IMR-90 (cell line): ENCODE data around the gene AKR1E2. TPM values are rescaled to one million over a fixed set of nuclear protein-coding genes. Genes with fewer than 3 reads are reported as not detected.

Experiments used
- ATAC-seq: fragments of 200-7000 bp; cut with Tn5 transposase; 2 replicates; pipeline ENCODE4 v1.9.1; 2020; ENCODE audit warnings: low read depth, mild to moderate bottlenecking, moderate library complexity
- BruUV-seq: library from RNA; stranded (reverse); fragments of 400-500 nt; replicated peaks from 2 replicates; lab custom pipeline; 2021; lab: Mats Ljungman, UMichigan
- CTCF ChIA-PET: fragments of 300-600 bp; formaldehyde crosslinking; extraction: SDS; loops from one replicate; lab custom pipeline; 2021; ENCODE audit warnings: antibody characterized with exemption; lab: Yijun Ruan, JAX
- POLR2A ChIA-PET: fragments of 300-600 bp; sonication (Branson Sonifier 250); formaldehyde crosslinking; loops from one replicate; lab custom pipeline; 2022; ENCODE audit warnings: antibody characterized with exemption; ENCODE audit not compliant: unreplicated experiment; lab: Charles Lee
- DNase-seq: peaks from one replicate; pipeline ENCODE4 v3.0.0; 2013
- H2AFZ ChIP-seq: replicated peaks from 2 replicates; pipeline ENCODE3; 2013; ENCODE audit warnings: low read length, mild to moderate bottlenecking; ENCODE audit not compliant: poor library complexity
- H2AK5ac ChIP-seq: 2 replicates; pipeline ENCODE4 v1.6.1; 2013; ENCODE audit warnings: low read depth, low read length, inconsistent platforms
- H2AK9ac ChIP-seq: replicated peaks from 2 replicates; pipeline ENCODE3; 2013; ENCODE audit warnings: mild to moderate bottlenecking, low read depth, low read length, moderate library complexity; ENCODE audit not compliant: poor library complexity
- H2BK120ac ChIP-seq: 2 replicates; pipeline ENCODE4 v1.6.1; 2013; ENCODE audit warnings: low read depth, low read length, inconsistent platforms
- H2BK15ac ChIP-seq: 3 replicates; pipeline ENCODE4 v1.6.1; 2013; ENCODE audit warnings: low read depth, low read length, inconsistent platforms
- H2BK20ac ChIP-seq: 2 replicates; pipeline ENCODE4 v1.6.1; 2013; ENCODE audit warnings: low read depth, mild to moderate bottlenecking, inconsistent platforms, low read length, moderate library complexity
- H2BK5ac ChIP-seq: 2 replicates; pipeline ENCODE4 v1.6.1; 2013; ENCODE audit warnings: mild to moderate bottlenecking, low read depth, low read length, inconsistent platforms; ENCODE audit not compliant: poor library complexity, severe bottlenecking
- H3K14ac ChIP-seq: replicated peaks from 2 replicates; pipeline ENCODE4 v1.6.1; 2013; ENCODE audit warnings: low read depth, low read length, inconsistent platforms
- H3K18ac ChIP-seq: 2 replicates; pipeline ENCODE4 v1.6.1; 2013; ENCODE audit warnings: low read depth, low read length, control low read depth
- H3K23ac ChIP-seq: 2 replicates; pipeline ENCODE4 v1.6.1; 2013; ENCODE audit warnings: low read depth, low read length, inconsistent platforms
- H3K27ac ChIP-seq: 2 replicates; pipeline ENCODE4 v1.5.1; 2013; ENCODE audit warnings: mild to moderate bottlenecking, control low read depth, low read length; ENCODE audit not compliant: insufficient read depth
- H3K27me3 ChIP-seq: 2 replicates; pipeline ENCODE4 v1.6.1; 2013; ENCODE audit warnings: low read length; ENCODE audit not compliant: control insufficient read depth, insufficient read depth
- H3K36me3 ChIP-seq: 2 replicates; pipeline ENCODE4 v1.6.1; 2013; ENCODE audit warnings: low read length, mixed read lengths; ENCODE audit not compliant: control insufficient read depth, insufficient read depth
- H3K4ac ChIP-seq: 2 replicates; pipeline ENCODE4 v1.6.1; 2013; ENCODE audit warnings: low read depth, low read length, inconsistent platforms
- H3K4me1 ChIP-seq: 2 replicates; pipeline ENCODE4 v1.6.1; 2013; ENCODE audit warnings: low read length, mixed read lengths; ENCODE audit not compliant: control insufficient read depth, insufficient read depth
- H3K4me2 ChIP-seq: 2 replicates; pipeline ENCODE4 v1.6.1; 2013; ENCODE audit warnings: low read depth, mild to moderate bottlenecking, control low read depth, low read length, moderate library complexity
- H3K4me3 ChIP-seq: 2 replicates; pipeline ENCODE4 v1.5.1; 2013; ENCODE audit warnings: low read depth, mild to moderate bottlenecking, control low read depth, low read length, moderate library complexity; ENCODE audit not compliant: insufficient read depth
- H3K56ac ChIP-seq: 2 replicates; pipeline ENCODE4 v1.6.1; 2013; ENCODE audit warnings: low read length, inconsistent platforms; ENCODE audit not compliant: insufficient read depth; ENCODE audit errors: extremely low read depth
- H3K79me1 ChIP-seq, 2 experiments: 2 replicates each; pipeline ENCODE4 v1.6.1; 2013; ENCODE audit warnings: low read length in 2 of 2, inconsistent platforms in 1 of 2, low read depth in 1 of 2
- H3K9ac ChIP-seq: 2 replicates; pipeline ENCODE4 v1.6.1; 2013; ENCODE audit warnings: low read depth, low read length, control low read depth
- H3K9me1 ChIP-seq: 2 replicates; pipeline ENCODE4 v1.6.1; 2013; ENCODE audit warnings: low read length, inconsistent platforms; ENCODE audit not compliant: insufficient read depth
- H3K9me3 ChIP-seq: 2 replicates; pipeline ENCODE4 v1.6.1; 2013; ENCODE audit warnings: low read length; ENCODE audit not compliant: control insufficient read depth, insufficient read depth
- H4K20me1 ChIP-seq: 2 replicates; pipeline ENCODE4 v1.6.1; 2013; ENCODE audit warnings: low read length, inconsistent platforms; ENCODE audit not compliant: insufficient read depth
- H4K5ac ChIP-seq: 2 replicates; pipeline ENCODE4 v1.6.1; 2013; ENCODE audit warnings: mild to moderate bottlenecking, low read depth, low read length, control low read depth
- H4K8ac ChIP-seq, 2 experiments: 2 replicates each; pipeline ENCODE4 v1.6.1; 2013; ENCODE audit warnings: low read depth in 2 of 2, low read length in 2 of 2, control low read depth in 1 of 2, inconsistent platforms in 1 of 2
- H4K91ac ChIP-seq: 2 replicates; pipeline ENCODE4 v1.6.1; 2013; ENCODE audit warnings: low read depth, low read length, inconsistent platforms; ENCODE audit not compliant: insufficient read depth
- BHLHE40 ChIP-seq: fragments of 150-350 bp; IDR thresholded peaks from 2 replicates; pipeline ENCODE4 v1.6.1; 2016; ENCODE audit warnings: mild to moderate bottlenecking, low read depth, low read length
- CEBPB ChIP-seq: IDR thresholded peaks from 2 replicates; pipeline ENCODE4 v1.6.1; 2012; ENCODE audit warnings: low read depth, low read length, improper control_type of control experiment
- CHD1 ChIP-seq: IDR thresholded peaks from 2 replicates; pipeline ENCODE4 v1.6.1; 2012; ENCODE audit warnings: low read depth, low read length, improper control_type of control experiment
- CTCF ChIP-seq: conservative IDR thresholded peaks from 2 replicates; pipeline ENCODE4 v1.5.1; 2012; ENCODE audit warnings: mild to moderate bottlenecking, low read depth, low read length, improper control_type of control experiment
- FOS ChIP-seq: fragments of 150-350 bp; IDR thresholded peaks from 2 replicates; pipeline ENCODE4 v1.6.1; 2016; ENCODE audit warnings: low read depth, low read length
- MAFK ChIP-seq: IDR thresholded peaks from 2 replicates; pipeline ENCODE4 v1.6.1; 2012; ENCODE audit warnings: low read depth, low read length, improper control_type of control experiment
- MXI1 ChIP-seq: IDR thresholded peaks from 2 replicates; pipeline ENCODE4 v1.6.1; 2012; ENCODE audit warnings: low read depth, mild to moderate bottlenecking, low read length, moderate library complexity, borderline replicate concordance
- NFE2L2 ChIP-seq: fragments of 150-350 bp; IDR thresholded peaks from 2 replicates; pipeline ENCODE4 v1.6.1; 2016; ENCODE audit warnings: low read depth, mild to moderate bottlenecking, low read length
- POLR2A ChIP-seq: IDR thresholded peaks from 2 replicates; pipeline ENCODE4 v1.6.1; 2012; ENCODE audit warnings: mild to moderate bottlenecking, low read depth, low read length
- RAD21 ChIP-seq: IDR thresholded peaks from 2 replicates; pipeline ENCODE4 v1.6.1; 2012; ENCODE audit warnings: low read length, improper control_type of control experiment
- RCOR1 ChIP-seq: IDR thresholded peaks from 2 replicates; pipeline ENCODE4 v1.6.1; 2012; ENCODE audit warnings: mild to moderate bottlenecking, low read length, improper control_type of control experiment; ENCODE audit not compliant: insufficient replicate concordance
- RFX5 ChIP-seq: IDR thresholded peaks from 2 replicates; pipeline ENCODE4 v1.8.0; 2012; ENCODE audit warnings: low read depth, mild to moderate bottlenecking, low read length, moderate library complexity
- USF2 ChIP-seq: fragments of 150-350 bp; IDR thresholded peaks from 2 replicates; pipeline ENCODE4 v1.6.1; 2017; ENCODE audit warnings: mild to moderate bottlenecking, antibody characterized with exemption, low read length, low read depth
- WGBS, 2 experiments: methylation state at CpG; one replicate each; pipeline versions ENCODE4 v1.1.5 to v1.1.7; 2013; ENCODE audit warnings: missing lambda C conversion rate in 2 of 2; ENCODE audit not compliant: insufficient read length in 1 of 2; ENCODE audit errors: extremely low coverage in 2 of 2; 5-methylcytosine and 5-hydroxymethylcytosine counted together
- dilution Hi-C: fragments of 300-500 bp; cut with HindIII; formaldehyde crosslinking; loops from one replicate; pipeline ENCODE4 v1.14.3; 2018; ENCODE audit warnings: low sequenced_read_pairs; ENCODE audit not compliant: unreplicated experiment
- in situ Hi-C: fragments of 300-500 bp; cut with MboI; formaldehyde crosslinking; loops from 3 replicates; pipeline ENCODE4 v1.14.3; 2019; ENCODE audit warnings: low sequenced_read_pairs, inconsistent platforms, mixed read lengths
- intact Hi-C: fragments of 100-400 bp; cut with micrococcal nuclease; formaldehyde crosslinking; loops from 2 replicates; pipeline ENCODE4 v1.10.0; 2022
- polyA plus RNA-seq, 3 experiments: library from polyadenylated mRNA; depleted of rRNA; stranded (reverse); fragments of >200 nt; gene quantifications; 2 replicates each; pipeline ENCODE4 v1.2.3, GENCODE V29; 2012; ENCODE audit warnings: low replicate concordance in 1 of 3
- total RNA-seq: library from RNA; depleted of rRNA; stranded (reverse); fragments of >200 nt; gene quantifications from 2 replicates; pipeline ENCODE4 v1.2.3, GENCODE V29; 2012

Gene AKR1E2
- total and polyA plus RNA-seq, 2 of the 4 experiments (the other 2 are of a cell fraction) = 1.2 to 3.4 TPM

- dilution Hi-C loops = no loop called here
Observed at GRCh38 chr10:4868357-4868657, 42.3 kb downstream of the AKR1E2 start.

More at GRCh38 chr10:4868357-4868657, 42.3 kb downstream of the AKR1E2 start:
- Histone ChIP-seq H2BK20ac (no peak overlapping the region), H3K56ac (no peak overlapping the region), H3K23ac (no peak overlapping the region), H4K20me1 (no peaks in the 10 kb centered on the region), H2BK120ac (no peak overlapping the region), H3K18ac (no peak overlapping the region), H3K4me1 (no peaks in the 10 kb centered on the region), H3K9ac (no peak overlapping the region), H4K8ac (no peak overlapping the region), H3K14ac (no peak overlapping the region), H3K9me3 (no peaks in the 10 kb centered on the region), H4K5ac (no peak overlapping the region), H3K36me3 (no peaks in the 10 kb centered on the region), H3K9me1 (no peaks in the 10 kb centered on the region), H2AK9ac (no peak overlapping the region), H3K4me2 (no peak overlapping the region), H4K91ac (no peak overlapping the region), H2AFZ (no peak overlapping the region), H2BK5ac (no peak overlapping the region), H3K27ac (no peak overlapping the region), H3K4ac (no peak overlapping the region), H3K79me1 (no peaks in the 10 kb centered on the region), H3K4me3 (no peak overlapping the region), H2BK15ac (no peak overlapping the region), H3K27me3 (no peaks in the 10 kb centered on the region), H2AK5ac (no peak overlapping the region)
- TF ChIP-seq CTCF (no peak), MXI1 (no peak), MAFK (no peak), POLR2A (no peak), FOS (no peak), USF2 (no peak), CHD1 (no peak), RCOR1 (no peak), RAD21 (no peak), CEBPB (no peak), RFX5 (no peak), NFE2L2 (no peak), BHLHE40 (no peak)
- in situ Hi-C loops (no loop called here), intact Hi-C loops (no loop called here)
- no peak for ATAC-seq
- BruUV-seq = no TSS peak
- ChIA-PET POLR2A (no interaction called here), CTCF (no interaction called here)
- WGBS, 2 experiments = no CpG with 5 or more reads among the region's 3 CpGs
- no peak for DNase-seq
